Right lobe of liver (tissue), 4 donors: ENCODE measurements around the gene HOXB5.

ENCODE experiments used
- CTCF ChIP-seq, 4 donors: fragments of 200-600 bp in 3 of 4; fragments of 450-650 bp in 1 of 4; IDR thresholded peaks; one replicate each; pipeline versions ENCODE4 v1.5.1 to v1.8.0; 2016 to 2022; ENCODE audit warnings: antibody characterized with exemption in 4 of 4, mild to moderate bottlenecking in 2 of 4
- POLR2A ChIP-seq: fragments of 450-650 bp; IDR thresholded peaks from one replicate; pipeline ENCODE4 v1.6.1; 2017; ENCODE audit warnings: antibody characterized with exemption, mild to moderate bottlenecking
- donor health status: DM: no; HTN: no; CAD: no.
- donor health status: DM: no; HTN: no; CAD: no.
- donor health status: DM: no; HTN: yes; CAD: no.

DNA sequence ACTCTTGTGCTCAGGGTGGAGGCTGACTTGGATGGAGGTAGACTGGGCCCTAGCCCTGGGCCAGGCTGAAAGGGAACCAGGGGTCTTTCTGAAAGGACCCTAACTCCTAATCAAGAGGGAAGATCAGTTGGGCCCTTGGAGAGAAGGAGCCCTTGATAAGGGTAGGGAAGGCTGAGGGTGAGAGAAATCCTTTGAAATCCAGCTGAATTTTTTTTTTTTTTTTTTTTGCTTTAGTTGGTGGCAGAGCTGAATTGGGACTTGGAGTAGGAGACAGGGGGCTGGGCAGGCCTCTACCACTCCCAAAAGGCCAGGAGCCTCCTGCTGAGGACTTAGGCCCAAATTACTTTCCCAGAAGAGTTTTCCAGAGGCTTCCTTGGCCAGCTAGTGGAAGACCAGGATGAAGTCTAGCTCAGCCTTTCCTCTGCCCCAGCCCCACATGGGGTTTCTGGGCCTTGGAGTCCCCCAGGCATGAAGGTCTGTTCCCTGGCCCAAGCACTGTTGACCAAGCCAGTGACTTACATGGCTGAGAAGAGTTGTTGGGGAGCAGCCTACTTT is 2.9 kb downstream of the HOXB5 start:
- TF ChIP-seq CTCF (IDR thresholded peaks at IDR 0.05): no peak
- TF ChIP-seq POLR2A: no peak
